Fibroblast of peridontal ligament (primary cell): ENCODE results near the gene TOR4A.
A peak's percentile ranks its signal among the peaks of the same experiment; 100 is the strongest.

Experiments
- DNase-seq: peaks from one replicate; pipeline ENCODE4 v3.0.0-alpha.2; 2010; ENCODE audit errors: extremely low read depth

Gene TOR4A

GRCh38 chr9:137277329-137278041 is at the start of gene TOR4A:
TOR4A (plus strand) TSS chr9:137277726; CDS start chr9:137278690, 964 bp downstream.
- no peak for DNase-seq

- no peak for DNase-seq
Observed at GRCh38 chr9:137227853-137228505, 49.5 kb upstream of the TOR4A start.

DNA sequence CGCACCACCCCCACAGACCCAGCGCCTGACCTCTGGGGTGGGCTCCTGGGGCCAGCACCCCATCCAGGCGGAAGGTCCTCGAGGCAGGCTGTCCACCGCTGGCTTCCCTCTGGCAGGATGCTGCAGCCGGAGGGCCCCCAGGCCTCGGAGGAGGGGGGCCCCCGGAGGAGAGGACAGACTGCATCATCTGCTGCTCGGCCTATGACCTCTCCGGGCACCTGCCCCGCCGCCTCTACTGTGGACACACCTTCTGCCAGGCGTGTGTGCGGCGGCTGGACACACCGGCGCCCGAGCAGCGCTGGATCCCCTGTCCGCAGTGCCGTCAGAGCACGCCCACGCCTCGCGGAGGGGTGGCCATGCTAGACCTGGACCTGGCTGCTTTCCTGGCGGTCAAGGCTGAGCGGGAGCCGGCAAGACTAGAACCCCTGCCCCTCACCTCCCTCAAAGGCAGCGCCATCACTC is 49.0 kb upstream of the TOR4A start:
- no peak for DNase-seq

DNA sequence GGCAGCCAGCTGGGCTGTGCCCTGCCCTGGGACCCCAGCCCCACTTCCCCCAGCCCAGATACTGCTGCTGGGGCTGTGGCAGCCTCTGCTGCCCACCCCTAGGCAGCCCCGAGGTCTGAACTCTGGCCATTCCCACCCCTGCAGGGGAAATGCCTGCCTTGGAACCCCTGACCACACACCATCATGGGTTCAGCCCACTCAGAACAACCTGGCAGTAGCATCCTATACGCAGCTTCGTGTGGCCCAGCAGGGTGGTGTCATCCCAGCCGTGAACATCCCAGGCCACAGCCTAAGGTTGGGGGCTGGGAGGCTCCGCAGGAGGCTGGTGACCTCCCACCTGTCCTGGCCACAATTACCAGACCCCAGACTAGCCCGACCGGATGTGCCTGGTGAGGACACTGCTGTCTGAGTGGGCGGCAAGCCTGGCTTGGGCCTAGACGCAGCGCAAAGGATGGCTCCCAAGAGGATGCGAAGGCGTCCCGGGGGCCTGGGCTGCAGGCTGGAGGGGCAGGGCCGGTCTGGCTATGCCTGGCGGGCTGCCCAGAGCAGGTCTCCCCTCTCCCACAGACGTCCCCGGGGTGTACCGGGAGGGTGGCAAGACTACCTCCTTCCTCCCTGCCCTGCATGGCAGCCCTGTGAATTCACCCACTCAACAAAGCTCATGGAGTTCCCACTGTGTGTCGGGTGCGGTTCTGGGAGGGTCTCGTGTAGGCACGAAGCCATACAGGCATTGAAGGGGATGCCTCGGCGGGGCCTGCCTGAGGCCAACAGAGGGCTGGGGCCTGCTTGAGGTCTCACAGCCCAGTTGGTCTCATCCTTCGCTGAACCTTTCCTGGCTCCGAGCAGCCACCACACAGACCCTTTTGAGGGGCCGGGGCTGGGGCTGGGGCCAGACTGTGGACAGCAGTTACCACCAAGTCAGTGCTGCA is 48.3 kb upstream of the TOR4A start:
- DNase-seq, result no peak

DNA sequence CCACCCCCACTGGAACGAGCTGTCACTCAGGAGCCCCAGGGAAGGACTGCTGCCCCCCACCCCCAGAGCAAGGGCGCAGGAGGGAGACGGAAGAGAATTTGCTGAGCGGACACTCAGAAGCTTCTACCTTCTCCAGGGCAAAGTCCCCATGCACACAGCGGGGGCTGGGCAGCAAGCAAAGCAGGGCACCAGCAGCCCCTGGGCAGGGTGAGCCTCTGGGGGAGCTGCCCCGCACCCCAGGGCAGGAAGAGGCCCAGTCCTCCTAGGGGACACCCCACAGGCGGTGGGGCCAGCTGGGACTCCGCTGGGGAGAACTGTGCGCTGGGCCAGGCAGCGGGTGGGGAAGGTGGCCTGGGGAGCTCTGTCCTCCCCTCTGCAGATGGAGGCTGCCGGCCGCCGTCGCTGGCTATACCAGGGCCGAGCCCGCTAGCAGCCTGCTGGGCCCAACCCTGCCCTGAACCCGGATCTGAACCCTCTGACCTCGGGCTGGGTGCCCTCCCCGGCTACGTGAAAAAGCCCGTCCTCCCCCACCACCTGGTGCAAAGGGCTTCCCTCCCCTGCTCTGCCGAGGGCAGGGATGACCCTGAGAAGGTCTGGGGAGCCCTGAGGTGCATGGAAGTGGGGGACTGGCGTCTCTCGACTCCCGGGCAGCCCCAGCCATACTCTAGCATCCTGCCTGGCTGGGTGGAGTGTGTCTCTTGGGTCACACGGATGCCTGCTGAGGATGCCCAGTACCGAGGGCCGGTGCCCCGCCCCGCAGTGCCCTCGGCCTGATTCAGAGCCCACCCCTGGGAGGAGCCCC is 47.4 kb upstream of the TOR4A start:
- DNase-seq, result no peak

- DNase-seq, result no peak
Observed at GRCh38 chr9:137230705-137231371, 46.7 kb upstream of the TOR4A start, which contains the start of gene SLC34A3. SLC34A3 (plus strand) TSS chr9:137230901; CDS start chr9:137231703, 802 bp downstream.

DNA sequence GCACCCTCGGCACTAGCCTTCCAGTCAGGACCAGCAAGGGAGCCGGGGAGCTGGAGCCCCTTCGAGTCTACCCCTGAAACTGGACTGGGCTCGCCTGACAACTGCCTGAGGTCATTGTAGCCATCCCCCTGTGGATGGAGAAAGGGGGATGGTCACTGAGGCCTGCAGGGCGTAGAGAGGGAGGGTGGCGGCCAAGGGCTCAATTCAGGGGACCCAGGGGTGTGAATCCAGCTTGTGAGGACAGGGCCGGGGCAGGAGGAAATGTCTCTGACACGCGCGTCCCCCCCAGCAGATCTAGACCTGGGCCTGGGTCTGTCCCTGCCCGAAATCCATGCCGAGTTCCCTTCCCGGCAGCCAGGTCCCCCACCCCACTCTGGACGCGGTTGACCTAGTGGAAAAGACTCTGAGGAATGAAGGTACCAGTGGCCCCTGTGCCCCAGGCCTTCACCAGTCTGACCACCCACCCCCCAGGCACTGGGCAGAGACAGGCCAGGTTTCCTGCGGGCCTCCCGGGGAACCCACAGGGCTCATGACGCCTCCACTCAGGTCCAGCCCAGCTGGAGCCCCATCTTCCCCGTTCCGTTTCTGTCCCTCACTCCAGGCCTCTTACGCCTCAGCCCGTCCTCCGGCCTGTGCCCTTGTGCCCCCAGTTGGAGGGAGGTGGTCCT is 46.0 kb upstream of the TOR4A start:
- no peak for DNase-seq

GRCh38 chr9:137232101-137232500 is 45.4 kb upstream of the TOR4A start:
- DNase-seq, result no peak

- DNase-seq, result no peak
Observed at GRCh38 chr9:137232510-137232909, 45.0 kb upstream of the TOR4A start.

GRCh38 chr9:137233143-137233980 is 44.2 kb upstream of the TOR4A start:
- no peak for DNase-seq

- DNase-seq, result no peak
Observed at GRCh38 chr9:137234055-137234697, 43.4 kb upstream of the TOR4A start.

DNA sequence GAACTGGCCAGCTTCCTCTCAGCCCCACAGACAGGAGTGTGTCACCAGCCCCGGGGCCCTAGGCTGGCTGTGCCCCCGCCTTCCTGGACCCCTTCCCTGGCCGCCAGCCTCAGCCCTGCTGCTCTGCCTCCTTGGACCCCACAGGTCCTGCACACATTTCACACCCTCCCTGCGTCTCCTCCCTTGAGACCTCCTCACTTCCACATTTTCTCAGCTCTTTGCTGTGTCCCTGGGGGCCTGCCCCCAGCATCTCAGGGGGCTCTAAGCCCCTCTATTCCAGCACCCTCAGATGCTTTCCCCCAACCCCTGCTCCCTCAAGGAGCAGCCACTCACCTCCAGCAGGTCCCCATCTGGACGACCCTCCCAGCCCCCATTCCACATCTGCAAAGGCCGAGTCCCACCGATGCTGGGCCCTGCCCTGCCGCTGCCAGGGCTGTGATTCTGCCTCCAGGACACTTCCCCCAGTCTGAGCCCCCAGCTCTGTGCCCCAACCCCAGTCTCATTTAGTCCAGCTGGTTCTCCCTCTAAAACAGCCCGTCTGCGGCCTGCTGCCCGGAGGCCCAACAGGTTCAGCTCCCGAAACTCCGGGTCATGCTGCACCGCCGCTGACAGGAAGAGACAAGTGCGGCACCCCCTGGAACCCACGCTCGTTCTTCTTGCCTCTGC is 42.6 kb upstream of the TOR4A start:
- DNase-seq, result no peak

GRCh38 chr9:137235424-137236237 is 41.9 kb upstream of the TOR4A start:
- DNase-seq, result no peak

DNA sequence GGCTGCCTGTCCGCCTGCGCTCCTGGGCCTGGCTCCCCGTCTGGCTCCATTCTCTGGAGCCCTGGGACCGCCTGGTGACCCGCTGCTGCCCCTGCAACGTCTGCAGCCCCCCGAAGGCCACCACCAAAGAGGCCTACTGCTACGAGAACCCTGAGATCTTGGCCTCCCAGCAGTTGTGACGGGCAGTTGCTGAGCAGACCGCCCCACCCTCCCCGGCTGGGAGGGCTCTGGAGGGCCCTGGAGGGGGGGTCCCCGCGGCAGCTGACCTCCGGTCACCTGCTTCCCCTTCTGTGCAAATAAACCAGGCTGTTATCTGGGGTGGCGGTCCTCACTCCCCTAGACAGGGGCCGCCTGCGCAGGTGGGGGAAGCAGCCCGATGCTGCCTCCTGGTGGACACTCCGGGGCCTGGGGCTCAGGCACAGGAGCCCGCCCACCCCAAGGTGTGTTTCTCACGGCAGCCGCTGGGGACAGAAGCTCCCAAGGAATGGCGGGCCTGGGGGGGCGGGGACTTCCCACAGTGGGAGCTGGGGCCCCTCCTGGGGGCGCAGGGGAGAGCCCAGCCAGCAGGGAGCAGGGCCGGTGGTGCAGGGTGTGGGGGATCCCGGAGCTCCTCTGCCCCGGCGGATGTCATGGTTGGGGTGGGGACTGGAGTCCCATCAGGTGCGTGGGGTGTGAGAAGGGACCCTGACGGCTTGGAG is 41.1 kb upstream of the TOR4A start:
- peak; percentile 53 for DNase-seq

DNA sequence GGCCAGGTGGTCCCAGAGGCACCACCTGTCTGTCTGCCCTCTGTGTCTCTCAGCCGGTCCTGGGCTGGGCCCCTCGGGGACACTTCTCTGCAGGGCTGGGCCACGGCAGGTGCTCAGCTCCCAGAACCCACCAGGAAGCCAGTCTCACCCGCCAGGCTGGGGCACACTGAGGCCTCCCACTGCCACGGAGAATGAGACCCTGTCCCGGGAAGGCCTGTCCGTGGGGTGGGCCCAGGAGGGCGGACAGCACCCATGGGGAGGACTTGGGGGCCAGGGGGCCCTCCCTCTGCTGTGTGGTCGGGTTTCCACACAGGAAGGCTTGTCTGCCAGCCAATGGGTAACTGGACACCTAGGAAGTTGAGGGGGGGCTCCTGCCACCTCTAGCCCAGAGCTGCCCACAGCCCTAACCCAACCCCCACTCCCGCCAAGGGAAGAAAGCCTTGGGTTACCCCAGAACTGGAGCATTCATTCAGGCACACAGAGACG is 40.5 kb upstream of the TOR4A start:
- DNase-seq, result no peak
